Spleen (tissue), 7 donors: ENCODE data around the gene RFLNA.

ENCODE experiments used
- CTCF ChIP-seq, 11 experiments: fragments of 200-600 bp in 7 of 11; fragments of 450-650 bp in 4 of 11; sonication (generic) in 4 of 11; IDR thresholded peaks in 8 of 11; conservative IDR thresholded peaks in 3 of 11; 1 replicate in 7 of 11; 2 replicates in 4 of 11; pipeline versions ENCODE4 v1.4.0 to v1.8.0; 2016 to 2021; ENCODE audit warnings: antibody characterized with exemption in 11 of 11, inconsistent platforms in 4 of 11, mild to moderate bottlenecking in 1 of 11
- POLR2A ChIP-seq, 3 donors: fragments of 450-650 bp; IDR thresholded peaks; one replicate each; pipeline ENCODE4 v1.5.1; 2017; ENCODE audit warnings: antibody characterized with exemption in 3 of 3, mild to moderate bottlenecking in 1 of 3
- POLR2AphosphoS5 ChIP-seq, 3 donors: sonication (generic); formaldehyde crosslinking; IDR thresholded peaks; one replicate each; pipeline ENCODE4 v1.5.1; 2017; ENCODE audit warnings: antibody characterized with exemption in 3 of 3
- donor health status: DM: no; HTN: no; CAD: no; lungs with moderate emphysema.
- donor health status: DM: no; HTN: no; CAD: no.
- donor health status: DM: no; HTN: no; CAD: no.

- TF ChIP-seq CTCF (IDR thresholded peaks at IDR 0.05 in 8 of 11, conservative IDR thresholded peaks at IDR 0.05 in 3 of 11) (no peak), POLR2AphosphoS5 (IDR thresholded peaks at IDR 0.05) (no peak), POLR2A (IDR thresholded peaks at IDR 0.05) (no peak)
Observed at GRCh38 chr12:124305776-124306685, 11.1 kb downstream of the RFLNA start.
